Mesothelial cell of epicardium (in vitro differentiated cells): Measurements from ENCODE around the gene UCHL3. TPM values are rescaled to one million over a fixed set of nuclear protein-coding genes. Genes with fewer than 3 reads are reported as not detected.

Experiments
- DNase-seq, 2 experiments: peaks; one replicate each; pipeline ENCODE4 v3.0.0; 2021; ENCODE audit warnings: low spot score in 2 of 2; ENCODE audit not compliant: unreplicated experiment in 2 of 2
- H3K27ac Mint-ChIP-seq: 2 replicates; pipeline ENCODE4 v1.8.0; 2021; ENCODE audit warnings: mixed read lengths
- H3K27me3 Mint-ChIP-seq: 2 replicates; pipeline ENCODE4 v1.8.0; 2021; ENCODE audit warnings: low read depth, mixed read lengths
- H3K36me3 Mint-ChIP-seq: 2 replicates; pipeline ENCODE4 v1.8.0; 2021; ENCODE audit warnings: mixed read lengths
- H3K4me1 Mint-ChIP-seq: 2 replicates; pipeline ENCODE4 v1.8.0; 2021; ENCODE audit warnings: mixed read lengths
- H3K4me3 Mint-ChIP-seq: 2 replicates; pipeline ENCODE4 v1.8.0; 2021; ENCODE audit warnings: mild to moderate bottlenecking, moderate library complexity, mixed read lengths
- H3K9me3 Mint-ChIP-seq: 2 replicates; pipeline ENCODE4 v1.8.0; 2021; ENCODE audit warnings: mixed read lengths
- total RNA-seq: library from RNA; stranded (reverse); gene quantifications from 3 replicates; pipeline ENCODE4 v1.2.1, GENCODE V29; 2021
- TF ChIP-seq, protein P1 (sequence below): fragments of 200-600 bp; sonication (generic); IDR thresholded peaks from one replicate; pipeline ENCODE4 v1.5.0; 2021; ENCODE audit warnings: antibody characterized with exemption; ENCODE audit not compliant: unreplicated experiment

UCHL3 gene
- 28.1 to 30.5 TPM (median 28.5 TPM) in 3 replicates for total RNA-seq

DNA sequence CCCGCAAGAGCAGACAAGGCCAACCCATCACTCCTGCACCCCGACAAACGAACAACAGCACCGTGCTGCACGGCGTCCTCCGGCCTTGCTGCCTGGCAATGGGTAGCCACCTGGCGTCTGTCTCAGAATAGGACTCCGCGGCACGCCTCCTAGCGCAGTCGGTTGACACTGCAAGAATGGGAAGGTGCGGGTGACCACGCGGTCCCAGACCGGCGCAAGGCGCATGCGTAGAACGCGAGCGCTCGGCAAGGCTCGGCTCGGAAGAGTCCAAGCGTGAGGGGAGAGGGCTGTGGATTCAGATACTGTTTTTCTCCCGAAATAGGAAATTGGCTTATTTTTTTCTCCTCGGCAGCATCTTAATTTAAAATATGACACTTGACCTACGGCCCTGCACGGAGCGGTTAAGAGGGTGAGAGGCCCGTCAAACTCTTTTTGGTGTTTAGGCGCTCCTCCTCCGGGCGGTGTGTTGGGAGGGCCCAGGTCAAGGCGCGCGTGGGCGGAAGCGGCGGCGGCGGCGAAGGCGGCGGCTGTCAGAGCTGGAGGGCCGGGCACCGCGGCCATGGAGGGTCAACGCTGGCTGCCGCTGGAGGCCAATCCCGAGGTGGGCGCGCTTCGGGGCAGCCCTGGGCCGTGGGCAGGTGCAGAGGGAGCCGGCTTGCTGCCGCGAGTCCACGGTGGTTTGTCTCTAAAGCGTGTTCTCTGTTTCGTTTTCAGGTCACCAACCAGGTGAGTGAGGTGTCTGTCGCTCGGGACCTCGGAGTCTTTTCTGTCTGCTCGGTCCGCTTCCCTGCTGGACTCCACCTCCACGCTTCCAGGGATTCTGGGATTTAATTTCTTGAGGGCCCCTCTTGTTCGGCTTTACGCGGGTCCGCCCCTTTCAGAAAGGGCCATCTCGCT lies at the start of gene UCHL3:
TSS of gene UCHL3 (plus strand) at position 530 of the 897 bp plus-strand sequence. CDS start at position 560, 30 bp downstream.
- H3K27me3 Mint-ChIP-seq = no peaks in the 10 kb centered on the region
- H3K4me1 Mint-ChIP-seq = peaks cover 30% of the 10 kb centered on the region
- H3K36me3 Mint-ChIP-seq = peaks cover 8% of the 10 kb centered on the region
- peak; percentile 93 to 98 for DNase-seq
- TF ChIP-seq, protein P1, sequence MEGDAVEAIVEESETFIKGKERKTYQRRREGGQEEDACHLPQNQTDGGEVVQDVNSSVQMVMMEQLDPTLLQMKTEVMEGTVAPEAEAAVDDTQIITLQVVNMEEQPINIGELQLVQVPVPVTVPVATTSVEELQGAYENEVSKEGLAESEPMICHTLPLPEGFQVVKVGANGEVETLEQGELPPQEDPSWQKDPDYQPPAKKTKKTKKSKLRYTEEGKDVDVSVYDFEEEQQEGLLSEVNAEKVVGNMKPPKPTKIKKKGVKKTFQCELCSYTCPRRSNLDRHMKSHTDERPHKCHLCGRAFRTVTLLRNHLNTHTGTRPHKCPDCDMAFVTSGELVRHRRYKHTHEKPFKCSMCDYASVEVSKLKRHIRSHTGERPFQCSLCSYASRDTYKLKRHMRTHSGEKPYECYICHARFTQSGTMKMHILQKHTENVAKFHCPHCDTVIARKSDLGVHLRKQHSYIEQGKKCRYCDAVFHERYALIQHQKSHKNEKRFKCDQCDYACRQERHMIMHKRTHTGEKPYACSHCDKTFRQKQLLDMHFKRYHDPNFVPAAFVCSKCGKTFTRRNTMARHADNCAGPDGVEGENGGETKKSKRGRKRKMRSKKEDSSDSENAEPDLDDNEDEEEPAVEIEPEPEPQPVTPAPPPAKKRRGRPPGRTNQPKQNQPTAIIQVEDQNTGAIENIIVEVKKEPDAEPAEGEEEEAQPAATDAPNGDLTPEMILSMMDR = peak; percentile 73
- H3K27ac Mint-ChIP-seq = peak within 1 kb of the TSS; percentile 93
- H3K9me3 Mint-ChIP-seq = no peaks in the 10 kb centered on the region
- peak within 1 kb of the TSS; percentile 87 for H3K4me3 Mint-ChIP-seq

DNA sequence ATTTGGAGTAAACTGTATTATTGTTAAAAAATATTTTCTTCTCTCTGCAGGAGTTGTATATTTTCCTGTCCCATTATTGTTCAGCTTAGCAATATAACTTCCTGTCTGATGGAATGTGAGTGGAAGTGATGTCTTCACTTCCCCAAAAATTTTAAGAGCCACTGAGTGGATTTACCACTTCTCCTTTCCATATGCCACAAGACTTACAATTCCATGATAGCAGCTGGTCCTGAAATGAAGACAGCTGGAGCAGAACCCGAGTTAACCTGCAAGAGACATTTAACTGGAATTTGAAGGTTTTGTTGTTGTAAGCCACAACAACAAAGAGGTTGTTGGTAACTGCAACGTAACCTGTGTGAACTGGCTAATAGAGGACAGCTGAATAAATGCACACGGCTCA lies 44.3 kb upstream of the UCHL3 start:
- Mint-ChIP-seq H3K27ac (no peak overlapping the region), H3K9me3 (no peaks in the 10 kb centered on the region), H3K36me3 (no peaks in the 10 kb centered on the region), H3K27me3 (no peaks in the 10 kb centered on the region), H3K4me3 (no peak overlapping the region), H3K4me1 (no peaks in the 10 kb centered on the region)
- no peak for DNase-seq
- TF ChIP-seq, protein P1 = no peak

DNA sequence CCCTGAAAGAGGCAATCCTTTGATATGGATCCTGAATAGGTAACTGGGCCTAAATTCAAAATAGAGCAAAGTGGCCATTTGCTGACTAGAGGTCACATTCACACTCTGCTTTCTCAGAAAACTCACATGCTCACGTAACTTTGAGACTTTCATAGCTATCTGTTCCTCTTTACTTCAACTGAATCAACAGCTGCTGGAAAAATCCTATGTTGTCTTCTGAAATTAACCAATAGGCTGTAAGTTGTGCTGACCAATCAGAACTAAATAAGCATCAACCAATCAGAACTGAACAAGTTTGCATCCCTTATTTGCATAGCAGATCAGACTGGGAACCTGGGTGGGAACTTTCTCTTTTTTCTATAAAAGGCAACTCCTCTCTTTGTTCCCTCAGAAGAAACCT lies 43.6 kb upstream of the UCHL3 start:
- TF ChIP-seq, protein P1 = no peak
- Mint-ChIP-seq H3K36me3 (no peaks in the 10 kb centered on the region), H3K27me3 (no peaks in the 10 kb centered on the region), H3K27ac (no peak overlapping the region), H3K9me3 (no peaks in the 10 kb centered on the region), H3K4me1 (no peaks in the 10 kb centered on the region), H3K4me3 (no peak overlapping the region)
- DNase-seq = no peak

DNA sequence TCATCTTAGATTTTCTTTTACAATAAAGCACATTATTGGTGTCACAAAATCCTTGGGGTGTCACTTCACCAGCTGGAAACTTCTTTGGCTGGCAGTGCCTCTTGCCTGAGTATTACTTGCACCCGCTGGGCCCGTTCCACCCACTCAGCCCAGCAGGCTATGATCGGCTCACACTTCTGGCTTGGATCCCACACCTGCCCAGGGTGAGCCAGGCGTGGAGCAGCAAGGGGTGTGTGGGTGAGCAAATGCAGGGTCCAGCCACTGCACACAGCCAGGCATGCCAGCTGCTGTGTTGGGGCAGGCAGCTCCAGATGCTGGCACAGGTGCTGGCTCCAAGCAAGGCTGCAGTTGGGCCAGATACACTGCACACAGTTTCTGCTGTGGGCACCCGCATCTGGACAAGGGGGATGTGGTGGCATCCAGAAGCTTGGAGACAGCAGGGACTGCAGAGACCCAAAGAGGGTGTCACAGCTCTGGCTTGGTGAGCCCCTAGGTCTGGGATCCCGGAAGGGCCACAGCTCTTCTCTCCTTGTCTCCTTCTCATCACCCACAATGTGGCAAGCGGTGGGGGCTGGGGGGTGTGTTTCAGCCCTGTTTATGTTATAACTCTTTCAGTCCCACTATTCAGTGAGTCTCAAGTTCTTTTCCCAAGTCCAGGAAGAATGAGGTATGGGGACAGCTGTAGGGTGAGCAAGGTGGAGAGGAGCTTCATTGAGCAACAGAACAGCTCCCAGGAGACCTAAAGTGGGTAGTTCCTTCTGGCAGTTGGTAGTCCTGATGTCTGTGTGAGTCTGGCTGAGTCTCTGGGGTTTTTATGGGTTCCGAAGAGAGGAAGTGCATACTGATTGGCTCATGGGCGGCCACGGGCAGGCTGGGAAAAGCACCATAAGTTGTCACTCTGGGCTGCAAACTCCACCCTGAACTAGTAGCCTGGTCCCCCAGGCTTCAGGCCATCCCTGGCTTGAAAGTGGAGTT lies 42.3 kb upstream of the UCHL3 start:
- no peak overlapping the region for H3K27ac Mint-ChIP-seq
- no peaks in the 10 kb centered on the region for H3K9me3 Mint-ChIP-seq
- H3K27me3 Mint-ChIP-seq = no peaks in the 10 kb centered on the region
- no peaks in the 10 kb centered on the region for H3K4me1 Mint-ChIP-seq
- no peak overlapping the region for H3K4me3 Mint-ChIP-seq
- TF ChIP-seq, protein P1 = no peak
- no peaks in the 10 kb centered on the region for H3K36me3 Mint-ChIP-seq
- no peak for DNase-seq

DNA sequence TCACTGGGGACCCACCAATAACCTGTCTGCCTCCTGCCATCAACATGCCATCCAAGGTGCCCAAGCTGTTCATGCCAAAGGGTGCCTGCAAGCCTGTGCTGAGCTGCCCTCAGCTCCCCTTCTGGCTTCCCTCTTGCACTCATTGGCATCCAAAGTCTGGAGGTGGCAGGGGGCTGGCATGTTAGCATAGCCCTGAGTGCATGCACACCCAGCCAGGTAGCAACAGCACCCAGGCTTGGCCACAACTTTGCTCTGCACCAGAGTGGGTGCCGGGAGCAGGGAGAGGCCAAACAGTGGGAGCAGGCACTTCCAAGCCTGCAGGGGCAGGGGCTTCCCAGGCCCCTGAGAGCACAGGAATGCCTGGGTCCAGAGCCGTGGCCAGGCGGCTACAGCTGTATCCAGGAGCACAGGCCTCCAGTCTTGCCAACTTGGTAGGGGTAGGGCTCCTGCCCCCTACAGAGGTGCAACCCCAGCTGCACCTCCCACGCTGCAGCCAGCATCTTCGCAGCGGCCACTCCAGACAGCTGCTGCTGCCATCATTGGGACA lies 41.5 kb upstream of the UCHL3 start:
- Mint-ChIP-seq H3K4me3 (no peak overlapping the region), H3K27me3 (no peaks in the 10 kb centered on the region), H3K9me3 (no peaks in the 10 kb centered on the region), H3K4me1 (no peaks in the 10 kb centered on the region), H3K36me3 (no peaks in the 10 kb centered on the region), H3K27ac (no peak overlapping the region)
- DNase-seq = no peak
- TF ChIP-seq, protein P1 = no peak
